ENCODE data around the gene KLHL29. TPM values are rescaled to one million over a fixed set of nuclear protein-coding genes. Genes with fewer than 3 reads are reported as not detected.

The KLHL29 gene
- total and polyA plus RNA-seq, 2 donors = 5.7 to 8.7 TPM

DNA sequence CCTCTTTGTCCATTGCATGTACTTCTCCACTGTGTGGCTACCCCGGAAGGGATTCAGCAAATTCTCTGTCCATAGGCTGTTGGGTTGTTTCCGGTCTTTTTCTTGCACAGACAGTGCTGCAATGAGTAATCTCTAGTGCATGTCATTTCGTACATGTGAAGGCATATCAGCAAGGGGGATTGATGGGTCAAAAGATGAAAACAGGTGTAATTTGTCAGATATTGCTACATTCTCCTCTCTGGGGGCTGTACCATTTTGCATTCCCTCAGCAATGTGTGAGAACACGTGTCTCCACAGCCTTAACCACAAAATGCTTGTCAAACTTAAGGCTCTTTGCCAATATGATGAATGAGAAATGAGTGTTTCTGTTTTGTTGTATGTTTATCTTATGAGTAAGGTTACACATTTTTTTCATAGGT is 60.5 kb downstream of the KLHL29 start:
- Histone ChIP-seq H3K4me3 (ENCODE audit: low read depth, low read length) (no peak overlapping the region), H3K27ac (ENCODE audit: low read depth) (no peak overlapping the region), H3K4me1 (ENCODE audit: insufficient read depth) (no peaks in the 10 kb centered on the region), H3K36me3 (ENCODE audit: insufficient read depth) (no peaks in the 10 kb centered on the region)
- WGBS = 84% methylated on average over 4 of the region's 4 CpGs
- DNase-seq (ENCODE audit: extremely low spot score) = no peak

GRCh38 chr2:23446916-23447315 is 61.9 kb downstream of the KLHL29 start:
- Histone ChIP-seq H3K4me1 (ENCODE audit: insufficient read depth) (no peaks in the 10 kb centered on the region), H3K4me3 (ENCODE audit: low read depth, low read length) (no peak overlapping the region), H3K27ac (ENCODE audit: low read depth) (no peak overlapping the region), H3K36me3 (ENCODE audit: insufficient read depth) (no peaks in the 10 kb centered on the region)
- 86% methylated on average over 5 of the region's 5 CpGs for WGBS
- no peak for DNase-seq (ENCODE audit: extremely low spot score)

DNA sequence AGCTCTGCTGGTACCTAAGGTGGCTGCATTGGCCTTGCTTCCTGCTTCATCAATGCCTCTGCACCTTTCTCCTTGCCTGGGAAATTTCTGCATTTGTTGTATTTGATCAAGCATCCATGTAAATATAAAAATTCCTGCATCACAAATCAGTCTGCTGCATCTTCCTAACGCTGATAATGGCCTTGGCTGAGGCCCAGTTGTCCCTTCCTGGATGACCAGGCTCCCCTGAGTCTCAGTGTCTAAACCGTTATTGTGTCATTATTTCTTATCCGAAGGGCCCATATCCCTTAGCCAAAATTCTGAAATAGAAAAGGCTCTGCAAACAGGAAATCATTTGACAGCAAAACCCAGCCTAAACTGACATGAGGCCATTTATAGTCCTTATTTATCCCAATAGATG is 62.4 kb downstream of the KLHL29 start:
- no peak overlapping the region for H3K27ac ChIP-seq (ENCODE audit: low read depth)
- 78% methylated on average over 3 of the region's 3 CpGs for WGBS
- H3K4me3 ChIP-seq (ENCODE audit: low read depth, low read length) = no peak overlapping the region
- H3K4me1 ChIP-seq (ENCODE audit: insufficient read depth) = no peaks in the 10 kb centered on the region
- no peak for DNase-seq (ENCODE audit: extremely low spot score)
- H3K36me3 ChIP-seq (ENCODE audit: insufficient read depth) = no peaks in the 10 kb centered on the region

DNA sequence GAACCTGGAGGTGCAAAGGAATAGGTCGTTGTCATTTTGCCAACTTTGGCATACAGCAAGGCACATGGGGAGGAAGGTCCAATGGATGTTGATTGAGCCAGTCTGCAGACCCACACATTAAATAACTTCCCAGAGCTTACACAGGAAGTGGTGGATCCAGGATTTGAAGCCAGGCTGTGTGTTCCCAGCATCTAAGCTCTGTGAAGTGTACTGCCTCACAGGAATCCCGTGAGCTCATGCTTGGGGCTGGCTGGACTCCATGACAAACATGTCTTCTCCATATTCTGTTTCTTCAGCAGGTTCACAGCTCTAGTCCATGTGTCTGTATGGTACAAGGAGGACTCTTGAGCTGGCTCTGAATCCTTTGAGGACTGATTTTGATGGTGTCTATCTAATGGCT is 63.9 kb downstream of the KLHL29 start:
- H3K4me1 ChIP-seq (ENCODE audit: insufficient read depth) = no peaks in the 10 kb centered on the region
- WGBS = 91% methylated on average over 2 of the region's 2 CpGs
- no peak for DNase-seq (ENCODE audit: extremely low spot score)
- no peak overlapping the region for H3K27ac ChIP-seq (ENCODE audit: low read depth)
- no peak overlapping the region for H3K4me3 ChIP-seq (ENCODE audit: low read depth, low read length)
- H3K36me3 ChIP-seq (ENCODE audit: insufficient read depth) = no peaks in the 10 kb centered on the region

DNA sequence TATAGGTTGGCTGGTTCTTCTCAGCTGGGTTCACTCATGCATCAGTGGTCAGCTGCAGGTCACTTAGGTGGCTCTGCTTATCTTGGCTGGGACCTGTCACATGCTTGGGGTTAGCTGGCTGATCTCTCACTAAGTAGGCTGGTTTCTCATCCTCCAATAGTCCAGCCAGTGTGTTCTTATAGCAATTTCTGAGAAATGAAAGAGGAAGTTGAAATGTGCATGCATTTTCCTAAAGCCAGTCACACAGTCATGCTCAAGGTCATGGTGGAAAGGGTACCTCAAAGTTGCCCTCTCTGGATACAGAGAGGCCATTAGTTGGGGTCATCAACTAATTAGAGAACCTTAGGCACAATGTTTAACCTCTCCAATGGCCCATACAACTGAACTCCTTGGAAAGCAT is 64.4 kb downstream of the KLHL29 start:
- H3K4me3 ChIP-seq (ENCODE audit: low read depth, low read length) = no peak overlapping the region
- H3K4me1 ChIP-seq (ENCODE audit: insufficient read depth) = no peaks in the 10 kb centered on the region
- H3K36me3 ChIP-seq (ENCODE audit: insufficient read depth) = no peaks in the 10 kb centered on the region
- no peak overlapping the region for H3K27ac ChIP-seq (ENCODE audit: low read depth)
- DNase-seq (ENCODE audit: extremely low spot score) = no peak

DNA sequence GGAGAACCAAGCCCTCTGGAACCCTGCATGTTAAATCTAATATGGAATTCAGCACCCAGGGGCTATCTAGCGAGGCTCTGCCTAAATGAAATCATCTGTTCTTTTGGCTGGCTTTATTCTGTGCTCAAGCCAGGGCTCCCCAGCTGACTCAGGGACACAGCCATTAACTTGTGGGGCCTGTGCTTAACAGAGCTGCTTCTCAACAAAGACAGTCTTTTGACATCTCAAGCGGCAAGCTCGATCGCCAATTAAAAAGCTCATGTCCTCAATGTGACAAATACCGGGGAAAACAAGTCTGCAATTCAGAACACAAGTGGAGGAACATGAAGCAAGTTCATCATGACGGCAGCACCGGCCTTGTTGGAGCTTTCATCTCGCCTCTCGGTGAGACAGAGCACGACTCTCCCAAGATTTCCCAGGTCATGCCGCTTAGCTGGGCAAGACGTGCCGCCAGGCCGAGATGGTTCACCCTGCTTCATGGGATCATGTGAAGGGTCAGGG is 64.9 kb downstream of the KLHL29 start:
- Histone ChIP-seq H3K27ac (ENCODE audit: low read depth) (no peak overlapping the region), H3K4me3 (ENCODE audit: low read depth, low read length) (no peak overlapping the region), H3K36me3 (ENCODE audit: insufficient read depth) (no peaks in the 10 kb centered on the region), H3K4me1 (ENCODE audit: insufficient read depth) (no peaks in the 10 kb centered on the region)
- WGBS = 91% methylated on average over 14 of the region's 14 CpGs
- no peak for DNase-seq (ENCODE audit: extremely low spot score)

DNA sequence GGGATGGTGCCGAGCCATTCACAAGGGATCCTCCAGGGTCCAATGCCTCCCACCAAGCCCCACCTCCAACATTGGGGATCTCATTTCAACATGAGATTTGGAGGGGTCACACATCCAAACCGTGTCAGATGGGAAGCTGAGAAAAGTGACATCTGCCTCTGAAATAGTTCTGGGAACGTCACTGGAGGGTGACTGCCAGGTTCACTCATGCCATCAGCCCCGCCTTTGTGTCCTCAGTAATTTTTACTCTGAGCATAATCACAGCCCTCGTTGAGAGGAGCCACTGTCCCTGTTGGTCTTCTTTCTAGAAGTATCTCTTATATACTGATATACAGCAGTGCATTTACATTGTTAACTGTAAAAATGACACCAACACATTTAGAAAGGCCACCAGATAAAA is 67.4 kb downstream of the KLHL29 start:
- no peak for DNase-seq (ENCODE audit: extremely low spot score)
- Histone ChIP-seq H3K27ac (ENCODE audit: low read depth) (no peak overlapping the region), H3K36me3 (ENCODE audit: insufficient read depth) (no peaks in the 10 kb centered on the region), H3K4me1 (ENCODE audit: insufficient read depth) (no peaks in the 10 kb centered on the region), H3K4me3 (ENCODE audit: low read depth, low read length) (no peak overlapping the region)
- 79% methylated on average over 5 of the region's 5 CpGs for WGBS

- Histone ChIP-seq H3K27ac (ENCODE audit: low read depth) (no peak overlapping the region), H3K36me3 (ENCODE audit: insufficient read depth) (no peaks in the 10 kb centered on the region), H3K4me3 (ENCODE audit: low read depth, low read length) (no peak overlapping the region), H3K4me1 (ENCODE audit: insufficient read depth) (no peaks in the 10 kb centered on the region)
- DNase-seq (ENCODE audit: extremely low spot score) = no peak
- 57% methylated on average over 9 of the region's 9 CpGs for WGBS
Observed at GRCh38 chr2:23452853-23453420, 68.0 kb downstream of the KLHL29 start.

GRCh38 chr2:23453432-23453831 is 68.5 kb downstream of the KLHL29 start:
- Histone ChIP-seq H3K4me1 (ENCODE audit: insufficient read depth) (no peaks in the 10 kb centered on the region), H3K4me3 (ENCODE audit: low read depth, low read length) (no peak overlapping the region), H3K36me3 (ENCODE audit: insufficient read depth) (no peaks in the 10 kb centered on the region), H3K27ac (ENCODE audit: low read depth) (no peak overlapping the region)
- no peak for DNase-seq (ENCODE audit: extremely low spot score)
- WGBS = 55% methylated on average over 8 of the region's 8 CpGs

- WGBS = 62% methylated on average over 10 of the region's 10 CpGs
- Histone ChIP-seq H3K27ac (ENCODE audit: low read depth) (no peak overlapping the region), H3K4me1 (ENCODE audit: insufficient read depth) (no peaks in the 10 kb centered on the region)
Observed at GRCh38 chr2:23453836-23454460, 69.0 kb downstream of the KLHL29 start.

GRCh38 chr2:23454501-23455120 is 69.6 kb downstream of the KLHL29 start:
- H3K4me1 ChIP-seq (ENCODE audit: insufficient read depth) = no peaks in the 10 kb centered on the region
- 64% methylated on average over 11 of the region's 11 CpGs for WGBS
- DNase-seq (ENCODE audit: extremely low spot score) = no peak

More at GRCh38 chr2:23453836-23454460, 69.0 kb downstream of the KLHL29 start:
- no peak overlapping the region for H3K4me3 ChIP-seq (ENCODE audit: low read depth, low read length)
- no peak for DNase-seq (ENCODE audit: extremely low spot score)
- no peaks in the 10 kb centered on the region for H3K36me3 ChIP-seq (ENCODE audit: insufficient read depth)

DNA sequence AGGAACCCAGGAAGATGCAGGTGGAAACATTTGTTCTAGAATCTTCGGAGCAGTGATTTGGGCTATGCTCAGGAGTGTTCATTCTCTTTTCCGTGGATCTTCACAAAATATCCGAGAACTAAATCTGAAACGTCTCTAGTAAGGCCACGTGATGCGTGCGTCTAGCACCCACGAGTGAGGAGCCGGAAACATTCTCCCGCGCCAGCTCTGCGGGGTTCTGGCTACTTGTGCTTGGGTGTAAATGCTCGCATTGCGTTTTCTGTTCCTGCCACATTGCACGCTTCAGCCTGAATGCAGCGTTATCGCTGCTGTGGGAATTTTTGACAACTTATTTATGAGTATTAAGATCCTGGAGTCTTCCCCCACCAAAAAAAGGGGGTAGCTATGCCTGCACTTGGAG is 71.4 kb downstream of the KLHL29 start:
- no peak overlapping the region for H3K4me3 ChIP-seq (ENCODE audit: low read depth, low read length)
- WGBS = 97% methylated on average over 17 of the region's 17 CpGs
- H3K36me3 ChIP-seq (ENCODE audit: insufficient read depth) = no peaks in the 10 kb centered on the region
- H3K4me1 ChIP-seq (ENCODE audit: insufficient read depth) = no peaks in the 10 kb centered on the region
- no peak for DNase-seq (ENCODE audit: extremely low spot score)
- H3K27ac ChIP-seq (ENCODE audit: low read depth) = no peak overlapping the region

More at GRCh38 chr2:23454501-23455120, 69.6 kb downstream of the KLHL29 start:
- H3K4me3 ChIP-seq (ENCODE audit: low read depth, low read length) = no peak overlapping the region
- no peak overlapping the region for H3K27ac ChIP-seq (ENCODE audit: low read depth)
- H3K36me3 ChIP-seq (ENCODE audit: insufficient read depth) = no peaks in the 10 kb centered on the region

DNA sequence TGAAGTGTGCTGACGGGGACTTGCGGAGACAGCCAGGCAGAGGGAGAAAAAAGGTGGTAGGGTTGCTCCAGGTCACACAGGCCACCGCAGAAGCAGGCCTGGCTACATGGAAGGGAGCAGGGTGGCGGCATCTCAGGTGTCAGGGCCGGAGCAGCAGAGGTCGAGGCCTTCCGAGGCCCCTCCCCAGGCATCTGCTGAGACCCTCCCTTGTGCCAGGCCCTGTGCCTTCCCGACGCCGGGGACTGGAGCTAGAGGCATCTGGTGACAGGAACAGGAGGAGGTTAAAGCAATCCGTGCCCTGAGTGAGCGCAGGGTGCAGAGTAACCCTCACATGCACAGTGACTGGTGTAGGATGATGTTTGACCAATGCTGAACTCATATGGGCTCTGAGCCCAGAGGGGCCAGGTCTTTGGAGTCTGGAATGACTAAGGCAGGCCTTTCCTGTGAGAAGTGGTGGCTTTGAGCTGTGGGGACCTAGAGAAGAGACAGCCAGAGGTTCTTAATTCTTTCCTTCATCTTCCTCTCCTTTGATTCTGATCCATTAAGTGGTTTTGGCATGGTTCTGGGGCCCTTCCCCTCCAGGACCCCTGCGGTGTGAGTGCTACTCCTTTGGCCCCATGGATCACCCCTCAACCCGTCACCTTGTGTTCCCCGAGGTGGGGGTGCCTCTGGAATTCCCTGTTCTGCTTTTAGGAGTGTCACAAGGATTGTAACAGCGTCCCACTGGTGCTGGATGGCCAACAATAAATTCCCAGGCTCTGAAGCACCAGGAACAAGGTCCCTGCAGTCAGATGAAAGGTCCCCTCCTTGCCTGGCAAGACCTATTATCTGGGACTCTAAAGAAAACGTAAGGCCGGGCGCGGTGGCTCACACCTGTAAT is 72.1 kb downstream of the KLHL29 start:
- H3K27ac ChIP-seq (ENCODE audit: low read depth) = no peak overlapping the region
- no peaks in the 10 kb centered on the region for H3K36me3 ChIP-seq (ENCODE audit: insufficient read depth)
- DNase-seq (ENCODE audit: extremely low spot score) = no peak
- 94% methylated on average over 20 of the region's 20 CpGs for WGBS
- H3K4me1 ChIP-seq (ENCODE audit: insufficient read depth) = no peaks in the 10 kb centered on the region
- H3K4me3 ChIP-seq (ENCODE audit: low read depth, low read length) = no peak overlapping the region

Measured in urinary bladder (tissue), 4 donors.